GM19463 (cell line): ENCODE data around the gene IL17RB.

Experiments used
- ATAC-seq: cut with Tn5 transposase; IDR thresholded peaks from one replicate; pipeline ENCODE4 v1.9.1; 2021; ENCODE audit warnings: mild to moderate bottlenecking, moderate library complexity; ENCODE audit not compliant: unreplicated experiment

Gene IL17RB

DNA sequence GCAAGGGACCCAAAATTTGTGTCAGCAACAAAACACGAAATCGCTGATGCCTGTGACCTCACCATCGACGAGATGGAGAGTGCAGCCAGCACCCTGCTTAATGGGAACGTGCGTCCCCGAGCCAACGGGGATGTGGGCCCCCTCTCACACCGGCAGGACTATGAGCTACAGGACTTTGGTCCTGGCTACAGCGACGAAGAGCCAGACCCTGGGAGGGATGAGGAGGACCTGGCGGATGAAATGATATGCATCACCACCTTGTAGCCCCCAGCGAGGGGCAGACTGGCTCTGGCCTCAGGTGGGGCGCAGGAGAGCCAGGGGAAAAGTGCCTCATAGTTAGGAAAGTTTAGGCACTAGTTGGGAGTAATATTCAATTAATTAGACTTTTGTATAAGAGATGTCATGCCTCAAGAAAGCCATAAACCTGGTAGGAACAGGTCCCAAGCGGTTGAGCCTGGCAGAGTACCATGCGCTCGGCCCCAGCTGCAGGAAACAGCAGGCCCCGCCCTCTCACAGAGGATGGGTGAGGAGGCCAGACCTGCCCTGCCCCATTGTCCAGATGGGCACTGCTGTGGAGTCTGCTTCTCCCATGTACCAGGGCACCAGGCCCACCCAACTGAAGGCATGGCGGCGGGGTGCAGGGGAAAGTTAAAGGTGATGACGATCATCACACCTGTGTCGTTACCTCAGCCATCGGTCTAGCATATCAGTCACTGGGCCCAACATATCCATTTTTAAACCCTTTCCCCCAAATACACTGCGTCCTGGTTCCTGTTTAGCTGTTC, 35.0 kb upstream of the IL17RB start:
- no peak for ATAC-seq

- ATAC-seq: no peak
Measured at GRCh38 chr3:53812434-53812833, 33.9 kb upstream of the IL17RB start.

DNA sequence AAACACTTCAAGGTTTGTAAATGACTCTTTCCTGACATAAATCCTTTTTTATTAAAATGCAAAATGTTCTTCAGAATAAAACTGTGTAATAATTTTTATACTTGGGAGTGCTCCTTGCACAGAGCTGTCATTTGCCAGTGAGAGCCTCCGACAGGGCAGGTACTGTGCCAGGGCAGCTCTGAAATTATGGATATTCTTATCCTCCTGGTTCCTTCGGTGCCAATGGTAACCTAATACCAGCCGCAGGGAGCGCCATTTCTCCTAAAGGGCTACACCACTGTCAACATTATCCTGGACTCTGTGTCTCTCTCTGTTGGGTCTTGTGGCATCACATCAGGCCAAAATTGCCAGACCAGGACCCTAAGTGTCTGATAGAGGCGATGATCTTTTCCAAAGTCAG, 33.1 kb upstream of the IL17RB start:
- ATAC-seq: no peak

DNA sequence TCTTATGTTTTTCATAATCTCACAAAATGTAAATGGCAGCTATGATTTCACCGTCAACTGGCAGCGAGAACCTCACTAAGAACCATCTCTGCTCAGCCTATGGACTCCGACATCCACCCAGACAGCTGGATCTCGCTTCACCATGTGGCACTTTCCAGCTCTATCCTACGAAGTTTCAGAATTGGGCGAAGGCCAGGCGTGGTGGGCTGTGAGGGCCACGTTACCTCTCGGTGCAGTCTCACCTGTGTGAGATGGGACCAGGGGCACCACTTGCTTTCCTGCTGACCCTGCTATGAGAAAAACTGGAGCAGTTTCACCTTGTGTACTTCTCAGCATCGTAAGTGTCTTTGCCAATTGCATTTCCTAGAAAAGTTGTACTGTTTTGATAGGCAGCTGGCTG, 32.5 kb upstream of the IL17RB start:
- ATAC-seq: no peak

GRCh38 chr3:53815067-53815466, 31.3 kb upstream of the IL17RB start:
- no peak for ATAC-seq

DNA sequence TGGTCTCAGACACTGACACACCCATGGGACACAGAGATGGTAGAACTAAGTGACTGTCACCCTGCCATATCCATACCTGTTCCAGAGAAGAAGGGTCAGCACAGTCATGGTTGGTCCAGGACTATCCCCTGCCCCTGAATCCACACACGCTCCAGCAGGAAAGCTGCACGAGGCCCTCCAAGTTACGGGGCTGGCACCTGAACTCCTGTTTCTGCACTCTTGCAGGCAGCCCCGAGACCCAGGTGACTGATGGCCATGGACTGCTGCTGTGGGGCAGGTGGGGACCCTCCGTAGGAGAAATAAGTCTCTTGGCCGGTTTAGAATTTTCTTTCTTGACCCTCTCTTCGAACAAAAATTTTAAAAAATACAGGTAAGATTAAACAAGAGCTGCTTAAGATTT, 30.7 kb upstream of the IL17RB start:
- no peak for ATAC-seq

DNA sequence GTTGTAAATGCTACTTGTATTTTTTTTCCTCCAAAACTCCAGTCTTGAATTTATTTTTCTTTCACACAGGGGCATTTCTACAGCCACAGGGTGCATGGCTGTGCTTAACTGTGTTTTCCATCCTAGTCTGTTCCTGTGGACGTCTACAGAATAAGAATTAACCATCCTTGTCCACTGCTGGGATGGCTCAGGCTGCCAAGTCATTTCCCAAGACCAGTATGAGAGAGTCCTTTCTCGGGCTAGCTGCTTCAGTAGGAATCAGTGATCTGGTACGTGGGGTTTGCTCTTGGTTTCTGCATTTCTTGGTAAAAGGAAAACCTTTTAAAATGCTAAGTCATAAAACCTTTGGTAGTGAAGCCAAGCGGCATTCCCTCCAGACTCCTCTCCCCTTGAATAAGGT, 29.9 kb upstream of the IL17RB start:
- ATAC-seq: no peak

- no peak for ATAC-seq
Measured at GRCh38 chr3:53817211-53817610, 29.2 kb upstream of the IL17RB start.

DNA sequence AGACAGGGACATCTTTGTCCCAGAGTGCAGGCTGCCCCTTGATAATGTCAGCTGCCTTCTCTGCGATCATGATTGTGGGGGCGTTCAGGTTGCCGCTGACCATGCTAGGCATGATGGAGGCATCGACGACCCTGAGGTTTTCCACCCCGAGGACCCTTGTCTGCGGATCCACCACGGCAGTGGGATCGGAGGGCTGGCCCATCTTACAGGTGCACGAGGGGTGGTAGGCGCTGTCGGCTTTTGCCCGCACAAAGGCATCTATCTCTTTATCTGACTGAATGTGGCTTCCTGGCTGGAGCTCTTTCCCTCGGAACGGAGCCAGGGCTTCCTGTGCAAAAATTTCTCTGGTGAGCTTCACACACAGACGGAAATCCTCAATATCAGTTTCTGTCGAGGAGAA, 28.6 kb upstream of the IL17RB start:
- ATAC-seq: no peak

- ATAC-seq: no peak
Measured at GRCh38 chr3:53818221-53819162, 27.9 kb upstream of the IL17RB start.

DNA sequence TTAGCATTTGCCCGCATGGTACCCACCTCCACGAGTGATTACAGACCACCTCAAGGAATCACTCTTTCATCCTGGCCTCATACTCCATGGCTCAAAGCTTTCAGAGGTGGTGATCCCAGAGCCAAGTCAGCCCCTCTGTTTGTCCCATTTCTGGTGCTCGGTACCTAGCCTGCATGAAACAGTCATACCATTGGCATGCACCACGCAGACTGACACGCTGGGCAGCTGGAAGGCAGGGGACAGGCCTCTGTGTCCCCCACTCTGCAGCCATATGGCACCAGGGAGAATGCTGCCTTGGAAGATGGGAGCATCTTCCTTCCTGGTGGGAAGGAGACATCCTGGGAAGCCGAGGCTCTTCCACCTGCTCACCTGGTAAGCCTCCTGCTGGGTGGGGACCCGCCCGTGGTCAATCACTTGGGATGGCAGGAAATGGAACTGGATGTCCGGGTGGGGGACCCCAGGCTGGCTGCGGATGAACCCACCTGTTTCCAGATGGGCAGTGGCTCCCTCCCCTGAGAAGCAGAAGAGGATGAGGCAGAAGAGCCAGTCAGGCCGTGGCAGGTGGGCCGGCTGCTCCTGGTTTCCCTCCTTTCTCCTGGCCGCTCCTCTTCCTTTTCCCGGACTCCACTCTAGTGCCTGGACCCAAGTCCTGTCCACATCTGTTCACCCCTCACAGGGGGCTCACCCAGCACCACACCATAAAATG, 27.1 kb upstream of the IL17RB start:
- no peak for ATAC-seq

- no peak for ATAC-seq
Measured at GRCh38 chr3:53820084-53820483, 26.3 kb upstream of the IL17RB start.

DNA sequence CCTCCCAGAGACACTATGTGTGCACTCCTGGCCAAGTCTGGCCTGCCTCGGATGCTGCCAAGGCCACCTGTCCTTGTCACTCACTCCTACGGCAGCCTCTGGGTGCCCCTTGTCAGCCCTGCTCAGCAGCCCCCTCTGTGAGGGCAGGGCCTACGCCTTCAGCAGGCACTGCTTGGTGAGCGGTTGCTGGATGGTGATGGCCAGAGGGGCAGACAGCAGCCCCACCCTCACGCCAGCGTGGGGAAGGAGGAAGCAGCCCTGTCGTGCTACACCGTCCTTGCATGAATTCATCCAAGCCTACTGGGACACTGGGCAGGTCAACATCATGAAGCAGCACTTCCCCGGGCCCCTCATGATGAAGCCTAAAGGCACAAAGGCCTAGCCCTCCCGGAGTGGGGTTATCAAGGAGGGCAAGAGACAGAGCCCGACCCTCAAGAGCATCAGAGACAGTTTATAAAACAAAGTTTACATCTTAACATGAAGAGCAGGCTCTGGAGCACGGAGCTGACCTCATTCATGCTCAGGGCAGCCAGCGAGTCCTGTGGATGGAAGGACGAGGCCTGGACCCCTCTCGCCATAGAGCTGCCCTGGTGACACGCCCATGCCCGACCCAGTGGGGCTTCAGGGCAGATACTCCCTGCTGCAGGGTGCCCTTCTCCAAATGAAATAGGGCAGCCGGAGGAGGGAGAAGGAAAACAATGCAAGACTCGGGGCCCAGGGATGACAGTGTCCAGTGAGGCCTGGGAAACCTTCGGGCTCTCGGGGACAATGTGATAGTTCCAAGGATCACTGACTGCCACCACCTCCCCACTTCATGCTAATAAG, 25.4 kb upstream of the IL17RB start:
- ATAC-seq: no peak

DNA sequence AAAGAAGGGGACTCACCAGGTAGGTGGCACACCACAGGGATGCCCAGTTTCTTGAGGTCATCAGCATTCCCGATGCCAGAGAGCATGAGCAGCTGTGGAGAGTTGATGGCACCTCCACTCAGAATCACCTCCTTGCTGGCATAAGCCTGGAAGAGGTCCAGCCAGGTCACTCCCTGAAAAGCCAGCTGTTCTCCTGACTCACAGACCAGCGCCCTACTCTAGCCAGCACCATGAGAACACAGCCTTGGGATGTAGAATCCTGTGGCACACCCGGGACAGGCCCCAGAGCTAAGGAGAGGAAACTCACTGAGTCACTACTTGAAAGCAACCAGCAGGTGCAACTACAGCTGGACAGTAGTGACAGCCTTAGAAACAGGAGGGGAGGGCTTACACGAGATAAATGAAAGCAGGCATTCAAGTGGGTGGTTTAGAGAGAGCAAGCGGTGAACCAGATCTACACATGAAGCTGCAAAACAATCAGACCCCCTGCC, 24.7 kb upstream of the IL17RB start:
- ATAC-seq: no peak

- no peak for ATAC-seq
Measured at GRCh38 chr3:53822331-53822741, 24.0 kb upstream of the IL17RB start.

- no peak for ATAC-seq
Measured at GRCh38 chr3:53823026-53823955, 23.1 kb upstream of the IL17RB start.

- no peak for ATAC-seq
Measured at GRCh38 chr3:53823956-53824657, 22.3 kb upstream of the IL17RB start.

DNA sequence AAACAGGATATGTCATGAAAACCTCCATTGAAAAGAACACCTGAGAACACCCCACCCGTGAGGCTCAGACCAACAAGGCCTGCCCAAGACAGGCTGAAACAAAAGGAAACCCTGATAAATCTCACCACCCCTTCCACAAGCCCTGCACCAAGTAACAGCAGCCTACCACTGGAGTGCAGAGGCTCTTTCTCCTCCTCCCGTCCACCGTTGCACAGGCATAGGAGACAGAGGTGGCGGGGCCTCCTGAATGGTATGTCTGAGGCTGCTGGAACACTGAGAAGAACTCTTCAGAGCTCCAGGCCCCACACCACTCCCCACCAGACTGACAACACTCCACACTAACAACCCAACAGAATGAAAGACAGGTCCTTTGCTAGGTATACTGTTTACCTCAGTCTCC, 21.6 kb upstream of the IL17RB start:
- ATAC-seq: no peak

GRCh38 chr3:53826048-53826447, 20.3 kb upstream of the IL17RB start:
- no peak for ATAC-seq
